OCI-LY1 (cell line): Measurements from ENCODE around the gene SUN1.

Experiments used
- EZH2 ChIP-seq: fragments of 200-600 bp; sonication (generic), shearing (Covaris generic); IDR thresholded peaks from 2 replicates; pipeline ENCODE4 v1.8.0; 2017; ENCODE audit warnings: borderline replicate concordance, mixed run types, mild to moderate bottlenecking, antibody characterized with exemption, low read length, moderate library complexity, mixed read lengths
- TF ChIP-seq, protein P1 (sequence below): fragments of 200-600 bp; sonication (generic), shearing (Covaris generic); IDR thresholded peaks from 2 replicates; pipeline ENCODE4 v1.5.1; 2017; ENCODE audit warnings: mild to moderate bottlenecking, antibody characterized with exemption, low read length, moderate library complexity, mixed read lengths

GRCh38 chr7:853366-854117 lies 21.3 kb downstream of the SUN1 start:
- TF ChIP-seq, protein P1, sequence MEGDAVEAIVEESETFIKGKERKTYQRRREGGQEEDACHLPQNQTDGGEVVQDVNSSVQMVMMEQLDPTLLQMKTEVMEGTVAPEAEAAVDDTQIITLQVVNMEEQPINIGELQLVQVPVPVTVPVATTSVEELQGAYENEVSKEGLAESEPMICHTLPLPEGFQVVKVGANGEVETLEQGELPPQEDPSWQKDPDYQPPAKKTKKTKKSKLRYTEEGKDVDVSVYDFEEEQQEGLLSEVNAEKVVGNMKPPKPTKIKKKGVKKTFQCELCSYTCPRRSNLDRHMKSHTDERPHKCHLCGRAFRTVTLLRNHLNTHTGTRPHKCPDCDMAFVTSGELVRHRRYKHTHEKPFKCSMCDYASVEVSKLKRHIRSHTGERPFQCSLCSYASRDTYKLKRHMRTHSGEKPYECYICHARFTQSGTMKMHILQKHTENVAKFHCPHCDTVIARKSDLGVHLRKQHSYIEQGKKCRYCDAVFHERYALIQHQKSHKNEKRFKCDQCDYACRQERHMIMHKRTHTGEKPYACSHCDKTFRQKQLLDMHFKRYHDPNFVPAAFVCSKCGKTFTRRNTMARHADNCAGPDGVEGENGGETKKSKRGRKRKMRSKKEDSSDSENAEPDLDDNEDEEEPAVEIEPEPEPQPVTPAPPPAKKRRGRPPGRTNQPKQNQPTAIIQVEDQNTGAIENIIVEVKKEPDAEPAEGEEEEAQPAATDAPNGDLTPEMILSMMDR: no peak
- no peak for TF ChIP-seq EZH2
